GM08714 (cell line): ENCODE measurements around the gene CP.
A peak's percentile ranks its signal among the peaks of the same experiment; 100 is the strongest.

Experiments used
- H3K4me3 ChIP-seq: fragments of 200-500 bp; sonication (Bioruptor generic); 2 replicates; pipeline ENCODE4 v1.5.1; 2014; ENCODE audit warnings: mild to moderate bottlenecking, low read length, inconsistent platforms
- ZNF274 ChIP-seq: IDR thresholded peaks from 2 replicates; pipeline ENCODE4 v1.6.1; 2012; ENCODE audit warnings: mild to moderate bottlenecking, low read depth, low read length

CP gene

DNA sequence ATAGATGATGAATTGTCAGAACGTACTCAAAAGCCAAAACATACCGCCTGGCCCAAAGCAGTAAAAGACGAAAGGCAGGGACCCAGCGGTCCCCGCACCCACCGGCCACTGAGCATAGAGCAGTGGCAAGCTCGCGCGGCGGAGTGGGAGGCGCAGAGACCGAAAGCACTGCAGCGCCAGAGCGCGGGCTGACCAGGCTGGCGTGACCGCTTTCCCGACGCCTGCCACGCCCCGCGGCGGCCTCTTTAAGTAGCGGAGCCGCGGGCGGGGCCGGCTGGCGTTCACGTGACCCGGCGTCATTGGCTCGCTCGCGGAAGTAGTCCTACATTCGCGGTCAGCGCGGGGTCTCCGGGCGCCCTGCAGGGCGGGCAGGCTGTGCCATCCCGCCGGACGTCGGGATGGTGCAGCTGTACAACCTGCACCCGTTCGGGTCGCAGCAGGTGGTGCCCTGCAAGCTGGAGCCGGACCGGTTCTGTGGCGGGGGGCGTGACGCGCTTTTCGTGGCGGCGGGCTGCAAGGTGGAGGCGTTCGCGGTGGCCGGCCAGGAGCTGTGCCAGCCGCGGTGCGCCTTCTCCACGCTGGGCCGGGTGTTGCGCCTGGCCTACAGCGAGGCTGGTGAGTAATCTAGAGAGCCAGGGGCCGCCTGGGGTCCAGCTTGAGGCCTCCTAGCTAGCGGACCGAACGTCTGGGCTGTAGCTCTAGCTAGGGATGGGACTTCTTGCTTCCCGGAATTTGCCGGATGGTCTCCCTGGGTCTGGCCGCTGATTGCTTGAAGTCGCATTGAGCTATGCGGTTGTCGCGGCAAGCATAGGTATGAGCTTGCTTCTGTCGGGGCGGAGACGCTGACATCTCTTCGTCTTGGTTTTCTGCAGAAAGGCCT, 92.1 kb downstream of the CP start, which contains the start of gene HPS3:
HPS3 (plus strand) TSS at position 313 of the 880 bp plus-strand sequence; CDS start at position 399, 86 bp downstream.
- TF ChIP-seq ZNF274 = no peak
- H3K4me3 ChIP-seq = peak within 1 kb of the TSS; percentile 87

DNA sequence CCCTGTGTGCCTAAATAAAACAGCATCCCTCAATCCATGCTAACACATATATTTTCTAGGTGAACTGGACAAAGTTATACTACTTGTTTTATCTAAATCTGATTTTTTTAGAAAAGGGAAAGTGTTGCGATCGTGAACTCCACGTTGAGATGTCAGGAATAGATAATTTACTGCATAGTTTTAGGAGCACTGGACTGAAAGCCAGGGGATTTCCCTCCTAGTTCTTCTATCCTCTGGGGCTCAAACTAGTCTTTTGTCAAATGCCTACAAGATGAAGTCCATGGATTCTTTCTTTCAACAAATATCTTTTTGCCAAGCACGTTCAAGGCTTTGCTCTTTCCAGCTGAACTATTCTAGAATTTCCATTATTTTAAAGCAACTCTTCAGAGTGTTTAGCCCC, 92.8 kb downstream of the CP start:
- TF ChIP-seq ZNF274 = no peak
- peak overlapping the region; percentile 87 for H3K4me3 ChIP-seq

DNA sequence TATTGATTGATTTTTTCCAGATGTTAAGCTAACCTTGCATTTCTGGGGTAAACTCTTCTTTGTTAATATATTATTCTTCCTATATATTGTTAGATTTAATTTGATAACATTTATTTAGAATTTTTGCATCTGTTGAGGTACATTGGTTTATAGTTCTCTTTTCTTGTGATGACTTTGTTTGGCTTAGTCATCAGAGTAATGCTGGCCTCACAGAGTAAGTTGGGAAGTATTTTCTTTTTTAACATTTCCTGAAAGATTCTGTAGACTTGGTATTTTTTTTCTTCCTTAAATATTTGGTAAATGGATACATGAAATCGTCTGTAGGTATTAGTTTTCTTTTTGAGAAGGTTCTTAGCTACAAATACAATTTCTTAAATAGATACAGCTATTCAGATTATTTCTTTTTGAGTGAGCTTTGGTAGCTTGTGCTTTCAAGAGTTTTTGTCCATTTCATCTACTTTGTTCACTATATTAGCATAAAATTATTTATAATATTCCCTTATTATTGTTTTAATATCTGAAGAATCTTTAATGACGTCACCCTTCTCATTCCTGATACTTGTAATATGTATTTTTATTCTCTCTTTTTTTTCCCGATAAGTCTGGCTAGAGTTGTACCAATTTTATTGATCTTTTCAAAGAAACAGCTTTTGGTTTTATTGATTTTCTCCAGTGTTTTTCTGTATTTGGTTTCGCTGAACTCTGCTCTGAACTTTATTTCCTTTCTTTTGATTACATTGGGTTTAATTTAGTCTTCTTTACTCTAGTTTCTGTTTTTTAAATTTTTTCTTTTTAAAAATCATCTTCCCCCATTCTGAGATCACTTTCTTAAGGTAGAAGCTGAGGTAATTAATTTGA, 98.7 kb downstream of the CP start:
- TF ChIP-seq ZNF274 = no peak
- H3K4me3 ChIP-seq = no peak overlapping the region
